Measurements from ENCODE around the gene ZBTB16.

The ZBTB16 gene

GRCh38 chr11:114065094-114065493, 5.6 kb downstream of the ZBTB16 start:
- DNase-seq, result no peak

GRCh38 chr11:114066046-114066648, 6.6 kb downstream of the ZBTB16 start:
- DNase-seq, result no peak

GRCh38 chr11:114068327-114068726, 8.8 kb downstream of the ZBTB16 start:
- DNase-seq, result no peak

- no peak for DNase-seq
Observed at GRCh38 chr11:114070464-114071139, 11.1 kb downstream of the ZBTB16 start.

GRCh38 chr11:114073007-114073827, 13.7 kb downstream of the ZBTB16 start:
- DNase-seq, result no peak

GRCh38 chr11:114073828-114074381, 14.4 kb downstream of the ZBTB16 start:
- no peak for DNase-seq

- no peak for DNase-seq
Observed at GRCh38 chr11:114074546-114075343, 15.2 kb downstream of the ZBTB16 start.

GRCh38 chr11:114075344-114075610, 15.8 kb downstream of the ZBTB16 start:
- no peak for DNase-seq

- peak; percentile 45 for DNase-seq
Observed at GRCh38 chr11:114075891-114076441, 16.5 kb downstream of the ZBTB16 start.

GRCh38 chr11:114076921-114077331, 17.4 kb downstream of the ZBTB16 start:
- DNase-seq, result no peak

- DNase-seq, result no peak
Observed at GRCh38 chr11:114077482-114078305, 18.2 kb downstream of the ZBTB16 start.

GRCh38 chr11:114078423-114078822, 18.9 kb downstream of the ZBTB16 start:
- no peak for DNase-seq

- DNase-seq, result peak; percentile 12
Observed at GRCh38 chr11:114079511-114080065, 20.1 kb downstream of the ZBTB16 start.

- DNase-seq, result no peak
Observed at GRCh38 chr11:114080219-114080618, 20.7 kb downstream of the ZBTB16 start.

- no peak for DNase-seq
Observed at GRCh38 chr11:114080769-114081168, 21.3 kb downstream of the ZBTB16 start.

- peak; percentile 64 for DNase-seq
Observed at GRCh38 chr11:114081641-114082414, 22.3 kb downstream of the ZBTB16 start.

GRCh38 chr11:114082415-114082748, 22.9 kb downstream of the ZBTB16 start:
- DNase-seq, result no peak

- DNase-seq, result no peak
Observed at GRCh38 chr11:114082767-114083181, 23.3 kb downstream of the ZBTB16 start.

- DNase-seq, result no peak
Observed at GRCh38 chr11:114083391-114084252, 24.1 kb downstream of the ZBTB16 start.

GRCh38 chr11:114084414-114084813, 24.9 kb downstream of the ZBTB16 start:
- no peak for DNase-seq
